ENCODE results near the gene TTC7B.

- TF ChIP-seq EZH2 (IDR thresholded peaks at IDR 0.05; ENCODE audit: low read length) = no peak
- no peak for TF ChIP-seq CTCF (optimal IDR thresholded peaks at IDR 0.05 in 1 of 3, IDR thresholded peaks at IDR 0.05 in 1 of 3, conservative IDR thresholded peaks at IDR 0.05 in 1 of 3; ENCODE audit: extremely low read depth in 1 of 3, insufficient read depth in 2 of 3, low read length in 3 of 3)
Measured at GRCh38 chr14:90575781-90576180, 240.4 kb downstream of the TTC7B start.

Measured in keratinocyte (primary cell).